HepG2 (cell line): ENCODE results near the gene INHA. TPM values are rescaled to one million over a fixed set of nuclear protein-coding genes. Genes with fewer than 3 reads are reported as not detected.

ENCODE experiments used
- ARHGAP35 ChIP-seq: sonication (generic); formaldehyde crosslinking; IDR thresholded peaks from 2 replicates; pipeline ENCODE4 v1.9.0; 2022; ENCODE audit warnings: mild to moderate bottlenecking, inconsistent platforms, moderate library complexity, missing genetic modification reagents, borderline replicate concordance
- ATF7-NPFF ChIP-seq: sonication (generic); formaldehyde crosslinking; IDR thresholded peaks from 2 replicates; pipeline ENCODE4 v1.8.1; 2023; ENCODE audit warnings: mild to moderate bottlenecking, low read depth, missing genetic modification reagents, moderate library complexity
- HDAC1 ChIP-seq: sonication (generic); formaldehyde crosslinking; IDR thresholded peaks from 2 replicates; pipeline ENCODE4 v1.5.1; 2020; ENCODE audit warnings: mild to moderate bottlenecking, missing genetic modification reagents
- HMG20B ChIP-seq: conservative IDR thresholded peaks from 2 replicates; pipeline ENCODE4 v1.6.1; 2016; ENCODE audit warnings: missing genetic modification reagents, missing compliant biosample characterization
- HOXA5 ChIP-seq: sonication (generic); formaldehyde crosslinking; IDR thresholded peaks from 2 replicates; pipeline ENCODE4 v1.4.0; 2020; ENCODE audit warnings: missing genetic modification reagents
- JUND ChIP-seq: sonication (generic); formaldehyde crosslinking; IDR thresholded peaks from 2 replicates; pipeline ENCODE4 v1.8.0; 2022; ENCODE audit warnings: mild to moderate bottlenecking, missing genetic modification reagents
- KDM2A ChIP-seq: sonication (generic); formaldehyde crosslinking; IDR thresholded peaks from 2 replicates; pipeline ENCODE4 v1.4.0; 2020; ENCODE audit warnings: low read depth, missing genetic modification reagents, borderline replicate concordance
- KDM5A ChIP-seq: fragments of 200-600 bp; sonication (generic); IDR thresholded peaks from 2 replicates; pipeline ENCODE4 v1.7.0; 2018; ENCODE audit warnings: antibody characterized with exemption, mild to moderate bottlenecking, low read length, borderline replicate concordance
- MBD4 ChIP-seq: IDR thresholded peaks from 2 replicates; pipeline ENCODE4 v1.6.1; 2012; ENCODE audit warnings: low read length, inconsistent platforms, borderline replicate concordance
- MEIS1 ChIP-seq: sonication (generic); formaldehyde crosslinking; IDR thresholded peaks from 2 replicates; pipeline ENCODE4 v1.9.0; 2021; ENCODE audit warnings: mild to moderate bottlenecking, missing genetic modification reagents, moderate library complexity, borderline replicate concordance
- MEIS2 ChIP-seq: sonication (generic); formaldehyde crosslinking; IDR thresholded peaks from 2 replicates; pipeline ENCODE4 v1.9.0; 2021; ENCODE audit warnings: mild to moderate bottlenecking, missing genetic modification reagents
- MTF1 ChIP-seq: sonication (generic); formaldehyde crosslinking; IDR thresholded peaks from 2 replicates; pipeline ENCODE4 v1.5.0; 2020; ENCODE audit warnings: missing genetic modification reagents
- NFIC ChIP-seq: IDR thresholded peaks from 2 replicates; pipeline ENCODE4 v1.6.1; 2012; ENCODE audit warnings: mild to moderate bottlenecking, low read length, inconsistent platforms
- NR2F1 ChIP-seq, 2 experiments: fragments of 450-650 bp in 1 of 2; formaldehyde crosslinking in 1 of 2; IDR thresholded peaks; 2 replicates each; pipeline versions ENCODE4 v1.5.0 to v1.6.1; 2016 to 2020; ENCODE audit warnings: mild to moderate bottlenecking in 1 of 2, missing compliant biosample characterization in 1 of 2, missing genetic modification reagents in 1 of 2, moderate library complexity in 1 of 2
- SAFB2 ChIP-seq: sonication (generic); formaldehyde crosslinking; IDR thresholded peaks from 2 replicates; pipeline ENCODE4 v1.5.1; 2020; ENCODE audit warnings: missing genetic modification reagents, low read depth, mild to moderate bottlenecking, borderline replicate concordance
- U2AF1 ChIP-seq: fragments of 200-400 bp; formaldehyde crosslinking; optimal IDR thresholded peaks from 2 replicates; pipeline ENCODE3; 2017; ENCODE audit warnings: mild to moderate bottlenecking, low read depth, low read length
- ZNF136 ChIP-seq: sonication (generic); formaldehyde crosslinking; IDR thresholded peaks from 2 replicates; pipeline ENCODE4 v1.8.1; 2022; ENCODE audit warnings: low read depth, mild to moderate bottlenecking, moderate library complexity, missing genetic modification reagents
- ZNF253 ChIP-seq: sonication (generic); formaldehyde crosslinking; IDR thresholded peaks from 2 replicates; pipeline ENCODE4 v1.8.0; 2022; ENCODE audit warnings: mild to moderate bottlenecking, missing genetic modification reagents, borderline replicate concordance
- ZNF292 ChIP-seq: sonication (generic); formaldehyde crosslinking; IDR thresholded peaks from 2 replicates; pipeline ENCODE4 v1.8.1; 2022; ENCODE audit warnings: mild to moderate bottlenecking, low read depth, missing genetic modification reagents, borderline replicate concordance
- ZNF382 ChIP-seq: sonication (generic); formaldehyde crosslinking; IDR thresholded peaks from 2 replicates; pipeline ENCODE4 v1.5.0; 2020; ENCODE audit warnings: missing genetic modification reagents, mild to moderate bottlenecking, borderline replicate concordance
- ZNF598 ChIP-seq: sonication (generic); formaldehyde crosslinking; IDR thresholded peaks from 2 replicates; pipeline ENCODE4 v1.5.1; 2020; ENCODE audit warnings: mild to moderate bottlenecking, missing genetic modification reagents, borderline replicate concordance
- ZNF770 ChIP-seq: sonication (generic); formaldehyde crosslinking; IDR thresholded peaks from 2 replicates; pipeline ENCODE4 v1.5.0; 2020; ENCODE audit warnings: mild to moderate bottlenecking, missing genetic modification reagents
- ZNF775 ChIP-seq: sonication (generic); formaldehyde crosslinking; IDR thresholded peaks from 2 replicates; pipeline ENCODE4 v1.4.0; 2020; ENCODE audit warnings: missing genetic modification reagents, mild to moderate bottlenecking, moderate library complexity, borderline replicate concordance
- ZNF83 ChIP-seq: sonication (generic); formaldehyde crosslinking; IDR thresholded peaks from 2 replicates; pipeline ENCODE4 v1.4.0; 2020; ENCODE audit warnings: missing genetic modification reagents, mild to moderate bottlenecking, borderline replicate concordance
- ZZZ3 ChIP-seq: sonication (generic); formaldehyde crosslinking; IDR thresholded peaks from 2 replicates; pipeline ENCODE4 v1.4.0; 2020; ENCODE audit warnings: missing genetic modification reagents, mild to moderate bottlenecking, borderline replicate concordance
- polyA plus RNA-seq, 8 experiments: library from polyadenylated mRNA; depleted of rRNA in 3 of 8; stranded (reverse) in 7 of 8; unstranded in 1 of 8; fragments of >200 nt; fragmentation: Illumina TruSeq in 4 of 8; extraction: Trizol in 4 of 8; gene quantifications; 2 replicates each; pipeline versions ENCODE4 v1.2.1 to v1.2.3, GENCODE V29; 2011 to 2016; ENCODE audit warnings: low read depth in 4 of 8, missing spikeins in 1 of 8, mixed read lengths in 1 of 8; ENCODE audit not compliant: insufficient read depth in 1 of 8
- total RNA-seq, 5 experiments: library from RNA; depleted of rRNA; stranded (reverse); fragments of >200 nt; fragmentation: Illumina TruSeq; extraction: Trizol; gene quantifications; 2 replicates each; pipeline ENCODE4 v1.2.3, GENCODE V29; 2016; ENCODE audit warnings: low read depth in 1 of 5
- TF ChIP-seq, protein P1 (sequence below): fragments of 450-650 bp; IDR thresholded peaks from 2 replicates; pipeline ENCODE4 v1.6.1; 2016

INHA gene
- total and polyA plus RNA-seq, 2 of the 13 experiments (the other 11 are each of a cell fraction or from before 2014, with no cell fraction given) = 4.1 to 15.2 TPM

DNA sequence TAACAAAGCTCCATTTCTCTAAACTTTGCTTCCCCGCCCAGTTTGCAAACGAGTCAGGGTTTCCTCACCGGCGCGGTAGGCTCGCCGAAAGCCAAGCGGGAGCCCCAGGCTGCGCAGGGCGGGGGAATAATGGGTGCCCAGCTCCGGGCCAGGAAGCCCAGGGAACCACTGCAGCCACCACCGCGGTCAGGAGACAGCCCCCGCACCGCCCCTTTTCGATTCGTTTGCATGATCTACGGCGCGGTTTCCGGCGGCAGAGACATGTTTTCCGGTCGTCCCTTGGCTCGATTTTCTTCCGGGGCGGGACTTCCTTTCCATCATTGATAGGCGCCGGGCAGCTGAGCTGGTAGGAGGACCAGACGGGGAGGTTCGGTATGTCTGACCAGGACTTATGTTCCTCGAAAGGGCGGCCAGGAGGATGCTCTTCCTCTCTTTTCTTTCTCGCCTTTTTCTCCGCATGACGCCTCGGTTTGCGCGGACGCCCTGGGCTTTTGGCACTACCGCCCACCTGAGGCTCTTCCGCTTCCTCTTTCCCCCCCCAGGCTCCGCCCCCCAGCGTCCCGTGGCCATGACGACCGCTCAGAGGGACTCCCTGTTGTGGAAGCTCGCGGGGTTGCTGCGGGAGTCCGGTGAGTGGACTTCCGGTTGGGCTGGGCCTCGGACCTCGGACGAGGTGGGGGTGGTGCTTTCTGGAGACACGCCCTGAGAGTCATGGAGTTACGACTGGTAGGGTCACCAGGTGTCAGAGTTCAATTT, 25.6 kb downstream of the INHA start, which contains the start of gene STK11IP (continued):
- TF ChIP-seq ZNF136 (CRISPR knock-in tag) (0 out of 2 replicates have a peak, but pooled peaks have one; percentile 64), ARHGAP35 (peak; percentile 23; the same call in 1 of the 2 replicates), ZNF292 (CRISPR knock-in tag) (peak; percentile 58; the same call in 1 of the 2 replicates), MTF1 (CRISPR knock-in tag) (no peak; the same call in 1 of the 2 replicates), ATF7-NPFF (0 out of 2 replicates have a peak, but pooled peaks have one; percentile 68), HOXA5 (CRISPR knock-in tag) (peak; percentile 41; the same call in 1 of the 2 replicates), HMG20B (CRISPR knock-in tag) (0 out of 2 replicates have a peak, but pooled peaks have one; percentile 44), KDM5A (peak; percentile 91), ZNF598 (peak; percentile 87), NFIC (peak; percentile 66), MEIS2 (CRISPR knock-in tag) (peak; percentile 69; the same call in 1 of the 2 replicates), HDAC1 (CRISPR knock-in tag) (peak; percentile 96), U2AF1 (no peak), ZNF83 (CRISPR knock-in tag) (no peak), ZNF775 (no peak), ZNF770 (peak; percentile 96; the same call in 1 of the 2 replicates), ZNF253 (CRISPR knock-in tag) (peak; percentile 86; the same call in 1 of the 2 replicates), ZNF382 (no peak), MEIS1 (peak; percentile 66; the same call in 1 of the 2 replicates), KDM2A (CRISPR knock-in tag) (peak; percentile 78), JUND (CRISPR knock-in tag) (0 out of 2 replicates have a peak, but pooled peaks have one; percentile 37), NR2F1 (CRISPR knock-in tag; IDR thresholded peaks at IDR 0.05) (no peak; a peak in 2 of 4 replicates), MBD4 (no peak), ZZZ3 (0 out of 2 replicates have a peak, but pooled peaks have one; percentile 32), SAFB2 (CRISPR knock-in tag) (peak; percentile 23; the same call in 1 of the 2 replicates)
- TF ChIP-seq, protein P1, sequence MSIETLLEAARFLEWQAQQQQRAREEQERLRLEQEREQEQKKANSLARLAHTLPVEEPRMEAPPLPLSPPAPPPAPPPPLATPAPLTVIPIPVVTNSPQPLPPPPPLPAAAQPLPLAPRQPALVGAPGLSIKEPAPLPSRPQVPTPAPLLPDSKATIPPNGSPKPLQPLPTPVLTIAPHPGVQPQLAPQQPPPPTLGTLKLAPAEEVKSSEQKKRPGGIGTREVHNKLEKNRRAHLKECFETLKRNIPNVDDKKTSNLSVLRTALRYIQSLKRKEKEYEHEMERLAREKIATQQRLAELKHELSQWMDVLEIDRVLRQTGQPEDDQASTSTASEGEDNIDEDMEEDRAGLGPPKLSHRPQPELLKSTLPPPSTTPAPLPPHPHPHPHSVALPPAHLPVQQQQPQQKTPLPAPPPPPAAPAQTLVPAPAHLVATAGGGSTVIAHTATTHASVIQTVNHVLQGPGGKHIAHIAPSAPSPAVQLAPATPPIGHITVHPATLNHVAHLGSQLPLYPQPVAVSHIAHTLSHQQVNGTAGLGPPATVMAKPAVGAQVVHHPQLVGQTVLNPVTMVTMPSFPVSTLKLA = peak; percentile 79
